GM10248 (cell line): ENCODE measurements around the gene VAV2.

ENCODE experiments used
- CTCF ChIA-PET: fragments of 300-600 bp; sonication (Branson Sonifier 250); formaldehyde crosslinking; extraction: SDS; loops from one replicate; lab custom pipeline; 2021; ENCODE audit warnings: antibody characterized with exemption; lab: Yijun Ruan, JAX
- POLR2A ChIA-PET: fragments of 350-650 bp; sonication (Branson Sonifier 250); formaldehyde crosslinking; extraction: SDS; loops from one replicate; lab custom pipeline; 2020; ENCODE audit warnings: antibody characterized with exemption; lab: Yijun Ruan, JAX
- DNase-seq: peaks from one replicate; pipeline ENCODE4 v3.0.0; 2012; ENCODE audit errors: extremely low spot score
- TF ChIP-seq, protein P1 (sequence below): IDR thresholded peaks from 2 replicates; pipeline ENCODE4 v1.5.1; 2012; ENCODE audit warnings: mild to moderate bottlenecking, low read depth; ENCODE audit errors: extremely low read depth, missing control alignments, control extremely low read depth

Gene VAV2

DNA sequence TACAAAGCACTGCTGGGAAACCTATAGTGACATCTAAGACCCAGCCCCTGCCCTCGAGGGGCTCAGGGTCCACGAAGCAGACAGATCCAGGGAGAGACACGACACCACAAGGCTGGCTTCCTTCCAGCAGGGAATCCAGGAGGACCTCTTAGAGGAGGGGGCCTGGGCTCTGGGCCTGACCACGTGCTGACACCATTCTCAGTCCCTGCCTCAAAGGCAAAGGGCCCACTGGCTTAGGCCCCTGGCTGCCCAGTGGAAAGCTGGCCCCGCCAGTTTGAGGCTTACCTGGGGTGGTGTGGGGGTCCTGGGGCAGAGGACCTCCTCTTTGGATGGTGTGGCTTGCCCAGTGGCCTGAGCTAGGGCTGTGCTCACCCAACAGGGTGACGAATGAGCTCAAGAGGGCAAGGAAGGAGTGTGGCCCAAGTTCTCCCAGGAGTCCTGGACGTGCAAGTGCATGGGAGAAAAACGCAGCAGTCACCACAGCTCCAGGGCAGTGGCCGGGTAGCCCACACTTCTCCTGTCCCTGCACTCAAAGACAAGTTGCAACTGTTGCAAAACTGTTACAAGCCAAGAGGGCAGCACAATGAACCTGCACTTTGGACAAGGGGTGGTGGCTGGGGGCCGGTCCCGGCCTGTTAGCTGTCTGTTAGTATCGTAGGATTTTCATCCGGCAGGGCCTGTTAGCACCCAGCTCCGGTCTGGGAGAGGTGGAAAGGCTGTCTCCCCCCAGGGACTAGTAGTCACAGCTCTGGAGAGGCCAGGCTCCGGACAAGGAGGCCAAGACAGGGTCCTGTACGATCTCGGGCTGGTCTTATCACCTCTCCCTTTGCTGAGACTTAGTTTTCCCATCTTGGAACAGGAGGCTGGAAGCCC lies 252.5 kb downstream of the VAV2 start:
- no peak for DNase-seq
- ChIA-PET CTCF (interaction anchor here (1.1 to 1.4 kb wide), 3 partner anchors 11 to 43 kb away, joined by 3 to 4 read pairs (median 3); no protein-coding TSS in a partner anchor), POLR2A (no interaction called here)
- TF ChIP-seq, protein P1, sequence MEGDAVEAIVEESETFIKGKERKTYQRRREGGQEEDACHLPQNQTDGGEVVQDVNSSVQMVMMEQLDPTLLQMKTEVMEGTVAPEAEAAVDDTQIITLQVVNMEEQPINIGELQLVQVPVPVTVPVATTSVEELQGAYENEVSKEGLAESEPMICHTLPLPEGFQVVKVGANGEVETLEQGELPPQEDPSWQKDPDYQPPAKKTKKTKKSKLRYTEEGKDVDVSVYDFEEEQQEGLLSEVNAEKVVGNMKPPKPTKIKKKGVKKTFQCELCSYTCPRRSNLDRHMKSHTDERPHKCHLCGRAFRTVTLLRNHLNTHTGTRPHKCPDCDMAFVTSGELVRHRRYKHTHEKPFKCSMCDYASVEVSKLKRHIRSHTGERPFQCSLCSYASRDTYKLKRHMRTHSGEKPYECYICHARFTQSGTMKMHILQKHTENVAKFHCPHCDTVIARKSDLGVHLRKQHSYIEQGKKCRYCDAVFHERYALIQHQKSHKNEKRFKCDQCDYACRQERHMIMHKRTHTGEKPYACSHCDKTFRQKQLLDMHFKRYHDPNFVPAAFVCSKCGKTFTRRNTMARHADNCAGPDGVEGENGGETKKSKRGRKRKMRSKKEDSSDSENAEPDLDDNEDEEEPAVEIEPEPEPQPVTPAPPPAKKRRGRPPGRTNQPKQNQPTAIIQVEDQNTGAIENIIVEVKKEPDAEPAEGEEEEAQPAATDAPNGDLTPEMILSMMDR, result no peak

DNA sequence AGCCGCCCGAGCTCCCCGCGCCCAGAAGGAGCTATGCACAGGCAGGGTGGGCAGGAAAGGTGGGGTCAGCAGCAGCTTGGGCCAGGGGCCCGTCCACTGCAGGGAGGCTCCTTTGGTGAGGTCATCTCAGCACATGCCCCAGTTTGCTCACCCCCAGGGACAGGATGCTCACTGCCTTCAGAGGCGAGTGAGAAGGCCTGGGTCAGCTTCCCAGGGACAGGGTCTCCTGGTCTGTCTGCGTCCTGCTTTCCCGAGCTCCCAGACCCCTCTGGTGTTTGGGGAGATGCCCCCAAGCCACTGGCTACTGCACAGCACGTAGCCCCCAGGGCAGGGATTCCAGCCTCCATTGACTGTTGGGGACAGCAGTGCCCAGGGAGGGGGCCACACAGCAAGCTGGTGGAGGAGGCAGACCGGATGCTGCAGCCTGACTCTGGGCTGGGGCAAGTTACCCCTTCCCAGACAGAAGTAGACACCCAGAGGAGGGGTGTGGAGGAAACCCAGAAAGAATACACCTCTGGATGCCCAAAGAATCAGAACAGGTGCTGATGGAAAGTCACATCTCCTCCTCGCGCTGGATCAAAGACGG lies 253.4 kb downstream of the VAV2 start:
- TF ChIP-seq, protein P1, result no peak
- no peak for DNase-seq
- POLR2A ChIA-PET, result no interaction called here
- CTCF ChIA-PET, result interaction anchor here (1.0 to 2.8 kb wide), 3 partner anchors 9 to 255 kb away, joined by 3 to 12 read pairs (median 5); no protein-coding TSS in a partner anchor

DNA sequence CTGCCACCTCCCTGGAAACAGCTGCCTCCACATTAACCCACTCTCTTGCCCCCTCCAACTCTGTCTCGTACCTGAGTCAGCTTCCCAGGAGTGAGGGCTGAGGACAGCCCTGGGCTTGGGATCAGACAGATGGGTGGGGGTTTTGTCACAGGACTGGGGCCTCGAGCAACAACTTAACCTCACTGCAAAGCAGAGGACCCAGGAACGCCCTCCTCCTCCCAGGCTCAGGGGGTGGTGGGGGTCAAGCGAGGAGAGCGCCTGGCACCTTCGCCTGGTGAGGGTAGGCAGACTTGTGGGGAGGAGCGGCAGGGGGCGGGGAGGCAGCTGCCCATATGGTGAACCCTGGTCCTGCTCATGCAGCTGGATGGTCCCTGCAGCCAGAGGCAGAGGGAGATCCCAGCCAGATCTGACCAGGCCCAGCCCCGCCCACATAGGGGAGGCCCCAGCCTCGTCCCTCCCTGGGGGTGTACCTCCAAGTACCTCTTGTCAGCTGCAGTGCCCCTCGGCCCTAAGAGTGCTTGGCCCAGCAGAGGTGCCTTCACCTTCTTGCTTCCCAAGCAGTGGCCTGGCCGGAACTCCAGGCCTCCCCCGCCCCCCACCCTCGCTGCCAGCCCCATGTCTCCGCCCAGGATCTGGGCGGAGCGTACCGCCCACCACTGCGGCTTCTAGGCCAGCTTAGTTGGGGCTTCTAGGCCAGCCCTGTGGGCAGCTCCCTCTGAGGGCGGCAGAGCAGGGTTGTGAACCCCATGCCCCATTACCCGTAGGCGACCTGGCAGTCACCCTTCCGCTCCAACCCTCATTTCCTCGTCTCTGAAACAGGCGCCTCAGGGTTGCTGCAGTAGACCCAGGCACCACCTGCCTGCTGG lies 254.1 kb downstream of the VAV2 start, which contains the start of gene SARDH:
SARDH (minus strand) TSS at position 579 of the 866 bp plus-strand sequence. CDS start 4,179 bp downstream, outside the sequence.
- peak; percentile 82 for DNase-seq
- ChIA-PET CTCF (interaction anchor here (0.8 to 2.8 kb wide), 5 partner anchors 10 to 256 kb away, joined by 3 to 12 read pairs (median 3); no protein-coding TSS in a partner anchor), POLR2A (no interaction called here)
- TF ChIP-seq, protein P1, result no peak

DNA sequence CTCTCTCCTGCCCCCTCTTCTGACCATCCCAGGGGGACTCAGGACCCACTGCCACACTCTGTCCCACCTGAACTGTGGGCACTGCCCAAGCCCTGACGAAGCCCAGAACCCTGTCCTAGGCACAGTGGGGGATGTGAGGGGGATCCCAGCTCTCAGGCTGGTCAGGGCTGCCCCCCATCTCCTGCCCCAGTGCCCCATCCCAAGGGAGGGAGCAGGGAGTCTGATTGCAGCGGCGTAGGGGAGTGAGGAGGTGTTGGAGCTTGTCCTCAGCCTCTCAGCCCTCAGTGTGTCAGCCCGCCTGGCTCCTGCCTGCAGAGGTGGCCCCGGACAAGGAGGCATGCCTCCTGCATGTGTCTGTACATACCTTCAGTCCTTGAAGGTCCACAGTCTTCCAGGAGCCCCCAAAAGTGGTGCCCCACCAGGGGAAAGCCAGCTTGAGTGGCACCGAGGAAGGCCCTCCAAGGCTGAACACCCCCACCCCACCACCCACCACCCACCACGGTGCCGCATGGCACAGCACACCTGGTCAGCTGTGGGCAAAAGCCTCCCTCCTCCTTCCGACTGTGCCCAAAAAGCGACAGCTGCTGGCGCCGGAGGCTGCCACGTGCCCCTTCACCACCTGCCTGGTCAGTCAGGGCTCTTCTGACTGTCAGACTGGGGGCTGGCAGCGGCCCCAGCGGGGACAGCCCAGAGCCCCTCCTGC lies 254.9 kb downstream of the VAV2 start:
- POLR2A ChIA-PET, result no interaction called here
- TF ChIP-seq, protein P1, result no peak
- CTCF ChIA-PET, result interaction anchor here (0.8 to 2.8 kb wide), 4 partner anchors 10 to 257 kb away, joined by 3 to 12 read pairs (median 3); no protein-coding TSS in a partner anchor
- no peak for DNase-seq

DNA sequence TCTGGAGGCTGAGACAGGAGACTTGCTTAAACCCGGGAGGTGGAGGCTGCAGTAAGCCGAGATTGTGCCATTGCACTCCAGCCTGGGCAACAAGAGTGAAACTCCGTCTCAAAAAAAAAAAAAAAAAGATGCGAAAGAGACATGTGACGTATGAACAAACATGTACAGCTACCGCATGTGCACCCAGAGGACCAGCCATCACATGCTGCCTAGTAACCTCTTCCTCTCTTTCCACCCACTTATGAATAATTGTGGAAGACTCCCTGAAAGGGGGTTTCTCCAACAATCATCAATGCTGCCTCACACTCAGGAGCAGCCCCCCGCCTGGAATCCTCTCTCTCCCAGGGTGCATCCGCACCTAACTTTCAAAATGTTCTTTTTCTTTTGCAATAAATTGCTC lies 256.2 kb downstream of the VAV2 start:
- TF ChIP-seq, protein P1, result no peak
- ChIA-PET POLR2A (interaction anchor here (0.6 kb wide), 1 partner anchor 39 kb away, joined by 3 read pairs; no protein-coding TSS in a partner anchor), CTCF (interaction anchor here (2.8 kb wide), 1 partner anchor 258 kb away, joined by 12 read pairs; no protein-coding TSS in a partner anchor)
- DNase-seq, result no peak
